ENCODE results near the gene ZNF385C. TPM values are rescaled to one million over a fixed set of nuclear protein-coding genes. Genes with fewer than 3 reads are reported as not detected.

The ZNF385C gene, protein sequence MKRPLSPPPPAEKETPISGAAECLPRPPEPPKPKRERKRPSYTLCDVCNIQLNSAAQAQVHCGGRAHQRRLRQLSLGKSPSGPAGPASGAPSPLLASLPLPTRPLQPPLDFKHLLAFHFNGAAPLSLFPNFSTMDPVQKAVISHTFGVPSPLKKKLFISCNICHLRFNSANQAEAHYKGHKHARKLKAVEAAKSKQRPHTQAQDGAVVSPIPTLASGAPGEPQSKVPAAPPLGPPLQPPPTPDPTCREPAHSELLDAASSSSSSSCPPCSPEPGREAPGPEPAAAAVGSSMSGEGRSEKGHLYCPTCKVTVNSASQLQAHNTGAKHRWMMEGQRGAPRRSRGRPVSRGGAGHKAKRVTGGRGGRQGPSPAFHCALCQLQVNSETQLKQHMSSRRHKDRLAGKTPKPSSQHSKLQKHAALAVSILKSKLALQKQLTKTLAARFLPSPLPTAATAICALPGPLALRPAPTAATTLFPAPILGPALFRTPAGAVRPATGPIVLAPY
- total RNA-seq = not detected in 2 replicates

DNA sequence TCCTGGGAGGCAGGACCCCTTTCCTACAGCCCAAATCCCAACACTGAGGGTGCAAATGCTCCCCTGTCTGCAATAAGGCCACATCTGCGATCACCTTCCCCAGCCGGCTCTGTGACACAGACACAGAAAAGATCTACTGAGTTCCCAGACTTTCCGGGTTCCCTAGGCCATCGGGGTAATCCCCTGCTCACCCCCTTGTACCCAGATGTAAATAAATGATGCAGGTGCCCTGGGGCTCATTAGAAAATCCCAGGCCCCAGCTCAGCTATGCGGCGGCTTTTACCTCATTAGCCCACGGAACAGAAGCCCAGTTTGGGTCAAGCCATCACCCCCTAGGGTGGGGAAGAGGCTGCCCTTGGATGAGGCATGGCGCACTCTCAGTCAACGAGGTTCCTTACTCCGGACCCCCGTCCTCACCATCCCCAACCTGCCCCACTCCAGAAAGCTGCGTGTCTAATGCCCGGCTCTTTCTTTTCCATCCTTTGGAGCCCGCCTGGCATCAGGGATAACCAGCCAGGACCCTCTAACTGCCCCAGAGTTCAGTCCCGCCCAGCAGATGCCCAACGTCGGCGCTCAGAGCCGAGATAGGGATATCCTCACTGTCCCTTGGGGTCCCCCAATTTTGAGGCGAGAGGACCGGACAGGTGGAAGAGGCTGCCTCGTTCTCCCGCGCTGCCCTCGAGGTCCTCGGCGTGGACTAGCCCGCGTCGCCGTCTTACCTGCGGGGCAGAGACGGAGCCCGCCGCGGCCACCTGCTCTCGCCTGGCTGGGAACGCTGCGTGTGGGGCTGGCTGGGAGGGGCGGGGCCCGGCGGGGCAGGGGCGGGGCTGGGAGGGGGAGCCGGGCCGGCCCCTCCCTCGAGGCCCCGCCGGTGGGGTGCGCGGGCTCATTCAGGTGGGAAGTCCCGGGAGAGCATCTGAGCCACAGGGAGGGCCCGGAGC lies at the start of gene ZNF385C:
ZNF385C (minus strand) TSS at position 783 of the 941 bp plus-strand sequence. CDS start 35,417 bp downstream, outside the sequence.

DNA sequence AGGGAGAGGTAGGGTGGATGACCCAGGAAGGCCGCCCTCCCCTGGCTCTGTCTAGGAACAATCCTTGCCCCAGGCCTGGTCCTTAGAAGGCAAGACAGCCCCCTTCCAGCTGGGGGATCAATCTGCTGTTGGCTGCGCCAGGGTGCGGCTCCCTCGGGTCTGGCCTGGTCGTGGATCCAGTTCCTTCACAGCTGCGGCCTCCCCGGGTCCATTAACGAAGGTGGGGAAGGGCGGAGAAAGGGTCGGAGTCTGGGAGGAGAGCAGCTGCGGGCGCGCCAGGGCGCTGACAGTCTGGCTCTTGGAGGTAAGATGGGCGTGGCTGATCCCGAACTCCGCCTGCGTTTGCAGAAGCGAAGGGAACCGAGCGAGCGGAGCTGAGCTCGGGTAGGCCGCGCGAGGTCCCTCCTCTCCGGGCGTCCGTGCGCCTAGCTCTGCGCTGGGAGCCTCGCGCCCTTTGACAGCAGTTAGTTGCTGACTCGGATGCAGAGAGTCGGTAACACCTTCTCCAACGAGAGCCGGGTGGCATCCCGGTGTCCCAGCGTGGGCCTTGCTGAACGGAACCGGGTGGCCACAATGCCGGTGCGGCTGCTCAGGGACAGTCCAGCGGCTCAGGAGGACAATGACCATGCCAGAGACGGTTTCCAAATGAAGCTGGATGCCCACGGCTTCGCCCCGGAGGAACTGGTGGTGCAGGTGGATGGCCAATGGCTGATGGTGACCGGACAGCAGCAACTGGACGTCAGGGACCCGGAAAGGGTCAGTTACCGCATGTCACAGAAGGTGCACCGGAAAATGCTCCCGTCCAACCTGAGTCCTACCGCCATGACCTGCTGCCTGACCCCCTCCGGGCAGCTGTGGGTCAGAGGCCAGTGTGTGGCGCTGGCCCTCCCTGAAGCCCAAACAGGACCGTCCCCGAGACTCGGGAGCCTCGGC lies 24.4 kb upstream of the ZNF385C start, which contains the start of gene HSPB9:
HSPB9 (plus strand) TSS at position 434 of the 933 bp plus-strand sequence; CDS start at position 481, 47 bp downstream.

DNA sequence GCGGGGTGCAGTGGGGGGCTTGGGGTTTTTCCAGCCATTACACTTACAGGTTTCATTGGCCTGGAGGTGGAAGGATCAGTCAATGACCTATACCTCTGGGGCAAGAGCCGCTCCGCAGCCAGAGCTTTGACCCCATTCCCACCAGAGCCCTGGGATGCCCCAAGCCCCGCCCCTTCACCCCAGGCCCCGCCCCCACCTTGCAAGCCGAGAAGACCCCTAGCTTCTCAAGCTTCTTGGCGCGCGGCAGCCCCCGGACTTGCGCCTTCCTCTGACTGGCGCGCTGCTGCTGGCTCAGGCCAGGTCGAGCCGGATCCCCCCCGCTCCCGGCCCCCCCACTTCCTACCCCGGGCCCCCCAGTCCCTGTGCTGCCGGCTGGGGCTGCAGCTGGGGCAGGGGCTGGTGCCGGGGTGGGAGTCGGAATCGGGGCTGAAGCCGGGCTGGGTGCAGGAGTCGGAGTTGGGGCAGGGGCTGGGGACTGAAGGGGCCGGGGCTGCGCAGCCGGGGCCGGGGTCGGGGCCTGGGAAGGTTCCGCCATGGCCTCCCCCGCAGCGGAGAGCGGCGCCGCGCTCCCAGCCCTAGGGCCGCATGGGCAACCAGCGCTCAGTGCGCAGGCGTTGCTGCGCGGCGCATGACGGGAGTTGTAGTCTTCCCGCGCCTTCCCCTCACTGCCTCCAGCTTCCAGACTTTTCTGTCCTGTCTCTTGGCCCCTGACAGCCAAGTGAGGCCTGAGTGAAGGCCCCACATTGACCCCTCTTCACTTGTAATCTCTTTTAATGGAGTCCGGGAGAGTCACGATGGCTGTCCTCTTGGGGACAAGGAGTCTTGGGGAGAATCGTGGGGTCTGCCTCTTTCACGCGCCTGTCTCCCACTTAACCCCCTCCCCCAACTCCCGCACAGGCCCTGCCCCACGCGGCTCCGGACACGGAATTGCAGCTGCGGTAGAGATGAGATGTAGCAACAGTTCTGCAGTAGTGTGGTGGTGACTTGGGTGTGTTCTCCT lies 22.8 kb upstream of the ZNF385C start, which contains the start of gene KAT2A:
KAT2A (minus strand) TSS at position 598 of the 1,000 bp plus-strand sequence; CDS start at position 535, 63 bp downstream.

DNA sequence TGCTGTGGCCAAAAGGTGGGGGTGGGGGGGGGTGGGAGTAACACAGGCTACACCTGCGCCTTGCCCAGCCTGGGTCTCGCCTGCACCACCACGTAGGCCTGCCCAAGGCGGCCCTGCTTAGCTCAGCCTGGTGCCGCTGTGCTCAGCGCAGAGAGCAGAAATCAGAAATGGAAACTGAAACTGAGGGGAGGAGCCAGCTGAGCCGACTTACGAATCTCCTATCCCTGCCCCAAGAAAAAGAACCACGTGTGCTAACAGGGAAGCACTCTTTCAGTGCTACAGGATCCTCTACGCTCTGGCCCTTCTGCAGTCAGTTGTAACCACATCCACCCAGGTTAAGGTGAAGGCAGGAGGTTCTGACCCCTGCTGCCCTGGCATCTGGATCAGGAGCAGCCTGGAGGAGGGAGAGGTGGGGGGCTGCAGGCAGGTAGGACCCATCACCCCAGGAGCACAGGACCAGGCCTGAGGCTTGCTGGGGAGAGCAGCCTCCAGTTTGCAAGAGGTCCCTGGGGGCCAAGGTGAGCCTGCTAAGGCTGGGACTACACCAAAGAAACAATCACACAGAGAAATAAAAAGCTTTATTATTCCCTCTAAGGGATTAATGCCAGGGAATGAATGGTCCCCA lies 14.4 kb upstream of the ZNF385C start, which contains the start of gene DHX58:
DHX58 (minus strand) TSS at position 163 of the 625 bp plus-strand sequence. CDS start 822 bp downstream, outside the sequence.

DNA sequence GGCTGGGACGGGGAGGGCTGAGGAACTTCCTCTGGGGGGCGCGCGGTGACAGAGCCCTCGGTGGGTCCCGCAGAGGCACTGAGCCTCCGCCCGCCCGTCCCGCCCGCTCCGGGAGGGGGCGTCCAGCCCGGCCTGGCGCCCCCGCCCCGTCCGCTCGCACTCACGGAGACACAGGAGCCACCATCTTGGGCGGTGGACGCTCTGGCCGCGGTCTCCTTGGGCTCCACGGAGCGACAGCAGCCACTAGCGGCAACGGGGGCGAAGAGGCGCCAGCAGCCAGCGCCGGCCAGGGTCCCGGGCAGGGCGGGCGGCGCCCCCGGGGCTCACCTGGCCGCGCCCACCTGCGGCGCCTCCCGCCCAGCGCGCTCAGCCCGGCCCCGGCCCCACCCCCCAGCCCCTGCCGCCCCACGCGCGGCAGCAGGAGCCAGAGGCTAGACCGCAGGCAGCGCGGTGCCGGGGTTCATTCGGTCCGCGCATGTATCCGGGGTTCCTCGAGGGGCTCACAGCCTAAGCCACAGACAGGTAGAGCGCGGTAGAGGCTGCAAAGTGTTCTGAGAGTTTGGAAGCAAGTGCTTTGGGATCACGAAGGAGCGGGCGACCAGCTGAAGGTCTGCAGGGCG lies 47.8 kb downstream of the ZNF385C start, which contains the start of gene C17orf113:
C17orf113 (minus strand) TSS at position 209 of the 620 bp plus-strand sequence. CDS start 7,225 bp downstream, outside the sequence.

DNA sequence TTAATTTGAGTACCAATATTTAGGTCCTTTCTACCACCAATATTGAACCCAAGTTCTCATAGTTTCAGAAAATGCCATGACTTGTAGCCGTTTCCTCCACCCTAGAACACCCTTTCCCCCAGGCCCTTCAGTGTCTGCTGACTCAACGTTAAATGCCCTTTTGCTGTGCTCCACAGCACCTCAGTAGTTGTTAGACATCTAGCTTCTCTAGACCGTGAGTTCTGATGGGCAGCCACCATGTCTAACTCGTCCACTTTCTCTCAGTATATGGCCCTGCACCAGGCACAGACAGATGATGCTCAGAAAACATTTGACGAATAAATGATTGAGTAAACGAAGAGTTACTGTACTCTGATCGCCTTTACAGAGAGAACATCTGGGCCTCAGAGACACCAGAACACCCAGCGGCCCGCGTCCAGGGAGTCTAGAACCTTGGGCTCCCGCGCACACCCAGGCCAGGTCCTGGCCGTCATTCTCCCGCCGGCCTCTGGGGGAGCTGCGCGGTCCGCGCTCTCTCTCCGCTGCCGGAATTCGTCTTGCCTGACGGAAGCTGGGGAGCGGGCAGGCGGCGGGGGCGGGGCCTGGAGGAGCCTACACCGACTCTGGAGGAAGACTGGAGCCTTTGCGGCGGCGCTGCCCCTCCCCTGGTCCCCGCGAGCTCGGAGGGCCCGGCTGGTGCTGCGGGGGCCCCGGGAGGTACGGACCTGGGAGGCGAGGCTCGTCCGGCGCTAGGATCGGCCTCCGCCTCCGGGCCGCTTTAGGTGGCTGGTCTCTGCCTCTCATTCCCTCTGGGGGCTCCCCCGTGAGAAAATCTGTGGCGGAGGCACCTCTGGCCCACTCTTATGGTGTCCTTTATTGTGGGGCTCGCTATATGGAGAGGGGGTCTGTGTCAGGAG lies 78.5 kb downstream of the ZNF385C start, which contains the start of gene NKIRAS2:
NKIRAS2 (plus strand) TSS at position 582 of the 896 bp plus-strand sequence. CDS start 1,488 bp downstream, outside the sequence.

DNA sequence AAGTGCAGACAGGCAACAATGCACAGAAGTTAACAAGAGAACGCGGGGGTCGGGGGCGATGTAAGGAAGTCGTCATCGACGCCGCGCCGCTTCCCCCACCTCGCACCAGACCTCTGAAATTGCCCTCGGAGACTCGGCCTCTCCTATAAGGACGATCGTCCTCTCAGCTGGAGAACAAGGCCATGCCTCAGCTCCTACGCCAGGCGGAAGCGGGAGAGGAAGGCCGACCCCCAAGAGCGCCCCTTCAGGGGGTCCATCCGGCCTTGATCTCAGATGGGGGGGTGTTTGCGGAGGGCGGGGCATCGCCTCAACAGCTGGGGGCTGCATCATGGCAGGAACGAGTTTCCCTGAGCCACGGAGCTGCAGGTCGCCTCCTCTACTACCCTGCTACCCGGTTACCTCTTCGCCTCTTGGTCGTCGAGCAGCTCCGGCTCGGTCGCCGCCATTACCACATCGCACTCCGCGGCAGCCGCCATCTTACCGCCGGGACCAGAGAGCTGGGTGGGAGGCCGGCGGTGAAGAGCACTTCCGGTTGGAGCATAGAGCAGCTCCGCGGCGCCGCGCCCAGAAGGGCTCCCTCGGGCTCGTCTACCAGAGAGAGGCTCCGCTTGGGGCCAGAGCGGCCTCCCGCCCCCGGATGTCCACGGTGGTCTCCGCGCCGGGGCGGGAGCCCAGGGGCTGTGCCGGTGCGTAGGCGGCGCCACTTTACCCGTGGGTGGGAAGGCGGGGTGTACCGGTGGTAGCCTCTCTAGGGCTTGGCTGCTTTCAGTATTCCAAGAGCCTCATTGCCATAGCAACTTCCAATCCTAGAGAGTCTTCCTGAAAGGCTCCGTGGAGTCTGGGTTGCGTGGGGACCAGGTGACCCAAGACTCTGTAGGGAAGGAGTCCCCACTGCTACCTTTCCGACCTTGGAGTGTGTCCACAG lies 81.1 kb downstream of the ZNF385C start, which contains the start of gene DNAJC7:
DNAJC7 (minus strand) TSS at position 499 of the 925 bp plus-strand sequence; CDS start at position 476, 23 bp downstream.

Other genes starting within 250 kb of the ZNF385C start
- gene KLHL11, start 233.1 kb downstream of the ZNF385C start, total RNA-seq = 16.5 and 18.0 TPM in 2 replicates
- gene ACLY, start 179.5 kb downstream of the ZNF385C start, total RNA-seq = 185 and 187 TPM in 2 replicates
- 0.06 and 0.20 TPM in 2 replicates for gene ODAD4, start 167.9 kb downstream of the ZNF385C start, total RNA-seq
- gene CNP, start 131.7 kb downstream of the ZNF385C start, total RNA-seq = 63.9 and 70.5 TPM in 2 replicates
- gene DNAJC7, start 81.0 kb downstream of the ZNF385C start, total RNA-seq = 57.4 and 58.8 TPM in 2 replicates
- 38.6 and 40.2 TPM in 2 replicates for gene NKIRAS2, start 78.4 kb downstream of the ZNF385C start, total RNA-seq
- 0.19 TPM in 1 of 2 replicates, not detected in the other for gene C17orf113, start 47.9 kb downstream of the ZNF385C start, total RNA-seq
- 10.2 and 11.9 TPM in 2 replicates for gene DHX58, start 14.2 kb upstream of the ZNF385C start, total RNA-seq
- 13.4 and 14.2 TPM in 2 replicates for gene KAT2A, start 22.9 kb upstream of the ZNF385C start, total RNA-seq
- gene HSPB9, start 24.3 kb upstream of the ZNF385C start, total RNA-seq = not detected in 2 replicates
- gene RAB5C, start 56.5 kb upstream of the ZNF385C start, total RNA-seq = 76.3 and 89.0 TPM in 2 replicates
- not detected in 2 replicates for gene KCNH4, start 82.7 kb upstream of the ZNF385C start, total RNA-seq
- not detected in 2 replicates for gene HCRT, start 87.0 kb upstream of the ZNF385C start, total RNA-seq
- 23.5 and 24.0 TPM in 2 replicates for gene GHDC, start 96.0 kb upstream of the ZNF385C start, total RNA-seq
- 25.6 and 26.3 TPM in 2 replicates for gene STAT5B, start 177.9 kb upstream of the ZNF385C start, total RNA-seq
- 44.9 and 58.9 TPM in 2 replicates for gene STAT5A, start 190.0 kb upstream of the ZNF385C start, total RNA-seq

All from cardiac ventricle fibroblast (primary cell).